NCI-H2081 treated with DMSO at 0.1 percent for 48 hours (cell line): ENCODE measurements around the gene C2orf49.

Experiments
- DNase-seq: peaks from one replicate; lab custom pipeline; 2025; lab: John Stamatoyannopoulos, UW

The C2orf49 gene

GRCh38 chr2:105337122-105338019 is at the start of gene C2orf49:
Gene C2orf49 (plus strand): TSS chr2:105337540. CDS start chr2:105337588, 48 bp downstream.
- peak; percentile 63 for DNase-seq

- no peak for DNase-seq
Observed at GRCh38 chr2:105287692-105288091, 49.6 kb upstream of the C2orf49 start.

GRCh38 chr2:105288133-105288532 is 49.2 kb upstream of the C2orf49 start:
- DNase-seq = no peak

GRCh38 chr2:105290981-105291660 is 46.2 kb upstream of the C2orf49 start:
- DNase-seq = no peak

GRCh38 chr2:105291981-105292380 is 45.4 kb upstream of the C2orf49 start:
- no peak for DNase-seq

- no peak for DNase-seq
Observed at GRCh38 chr2:105294046-105294445, 43.3 kb upstream of the C2orf49 start.

GRCh38 chr2:105294844-105295481 is 42.4 kb upstream of the C2orf49 start:
- DNase-seq = no peak

GRCh38 chr2:105296017-105296611 is 41.2 kb upstream of the C2orf49 start:
- DNase-seq = no peak

GRCh38 chr2:105297216-105297615 is 40.1 kb upstream of the C2orf49 start:
- no peak for DNase-seq

- DNase-seq = no peak
Observed at GRCh38 chr2:105298017-105298416, 39.3 kb upstream of the C2orf49 start.

GRCh38 chr2:105299290-105299689 is 38.0 kb upstream of the C2orf49 start:
- DNase-seq = no peak

GRCh38 chr2:105301646-105302045 is 35.7 kb upstream of the C2orf49 start:
- DNase-seq = no peak

- DNase-seq = no peak
Observed at GRCh38 chr2:105307146-105307545, 30.2 kb upstream of the C2orf49 start.

- DNase-seq = no peak
Observed at GRCh38 chr2:105307550-105307949, 29.8 kb upstream of the C2orf49 start.

GRCh38 chr2:105307962-105308361 is 29.4 kb upstream of the C2orf49 start:
- DNase-seq = no peak

GRCh38 chr2:105308382-105309146 is 28.8 kb upstream of the C2orf49 start:
- DNase-seq = no peak

GRCh38 chr2:105309147-105309545 is 28.2 kb upstream of the C2orf49 start:
- no peak for DNase-seq

- DNase-seq = no peak
Observed at GRCh38 chr2:105313877-105314276, 23.5 kb upstream of the C2orf49 start.

GRCh38 chr2:105315314-105315713 is 22.0 kb upstream of the C2orf49 start:
- DNase-seq = no peak

- no peak for DNase-seq
Observed at GRCh38 chr2:105317937-105318336, 19.4 kb upstream of the C2orf49 start.

- DNase-seq = no peak
Observed at GRCh38 chr2:105320651-105321215, 16.6 kb upstream of the C2orf49 start.
